Loucy (cell line): ENCODE results near the gene GCGR.

Experiments used
- H2AFZ ChIP-seq: fragments of 200-600 bp; sonication (generic); 2 replicates; pipeline ENCODE4 v1.6.0; 2016; ENCODE audit warnings: antibody characterized with exemption, mild to moderate bottlenecking, low read length, moderate library complexity
- H3F3A ChIP-seq: fragments of 200-600 bp; 2 replicates; pipeline ENCODE4 v1.6.0; 2016; ENCODE audit warnings: antibody characterized with exemption, low read depth, mild to moderate bottlenecking
- H3K27me3 ChIP-seq: fragments of 200-600 bp; sonication (generic); 2 replicates; pipeline ENCODE4 v1.6.1; 2014; ENCODE audit warnings: low read length, mild to moderate bottlenecking; ENCODE audit not compliant: insufficient read depth, poor library complexity, severe bottlenecking
- H3K36me3 ChIP-seq: fragments of 200-600 bp; sonication (generic); 2 replicates; pipeline ENCODE4 v1.6.1; 2016; ENCODE audit warnings: low read length; ENCODE audit not compliant: insufficient read depth
- H3K4me1 ChIP-seq: fragments of 200-600 bp; sonication (generic); 2 replicates; pipeline ENCODE4 v1.5.1; 2014; ENCODE audit warnings: low read length, mild to moderate bottlenecking; ENCODE audit not compliant: insufficient read depth, poor library complexity, severe bottlenecking
- H3K4me2 ChIP-seq: fragments of 200-600 bp; sonication (generic); 2 replicates; pipeline ENCODE4 v1.6.0; 2014; ENCODE audit warnings: antibody characterized with exemption, low read length, low read depth, mild to moderate bottlenecking; ENCODE audit not compliant: poor library complexity, severe bottlenecking
- H3K4me3 ChIP-seq: fragments of 200-600 bp; sonication (generic); 2 replicates; pipeline ENCODE4 v1.5.1; 2014; ENCODE audit warnings: low read length, mild to moderate bottlenecking, mixed read lengths; ENCODE audit not compliant: poor library complexity, severe bottlenecking
- H3K79me2 ChIP-seq: fragments of 200-600 bp; sonication (generic); 2 replicates; pipeline ENCODE4 v1.6.1; 2014; ENCODE audit warnings: low read length; ENCODE audit not compliant: insufficient read depth
- H3K9ac ChIP-seq: fragments of 200-600 bp; sonication (generic); 2 replicates; pipeline ENCODE4 v1.6.0; 2014; ENCODE audit warnings: mild to moderate bottlenecking, low read depth, low read length, moderate library complexity; ENCODE audit not compliant: poor library complexity, severe bottlenecking
- H3K9me2 ChIP-seq: fragments of 200-600 bp; sonication (generic); replicated peaks from 2 replicates; pipeline ENCODE4 v1.6.1; 2016; ENCODE audit warnings: low read depth, low read length, mixed read lengths
- H3K9me3 ChIP-seq: fragments of 200-600 bp; sonication (generic); 2 replicates; pipeline ENCODE4 v1.6.1; 2014; ENCODE audit warnings: mild to moderate bottlenecking, antibody characterized with exemption, low read length, low read depth; ENCODE audit not compliant: insufficient read depth
- H4K20me1 ChIP-seq: fragments of 200-600 bp; sonication (generic); 2 replicates; pipeline ENCODE4 v1.6.0; 2014; ENCODE audit warnings: antibody characterized with exemption, low read length, mild to moderate bottlenecking; ENCODE audit not compliant: insufficient read depth, poor library complexity, severe bottlenecking
- EZH2phosphoT487 ChIP-seq: fragments of 200-600 bp; IDR thresholded peaks from 2 replicates; pipeline ENCODE4 v1.6.1; 2018; ENCODE audit warnings: antibody characterized with exemption, mild to moderate bottlenecking, moderate library complexity, borderline replicate concordance
- TF ChIP-seq, protein P1 (sequence below): fragments of 200-600 bp; sonication (generic); conservative IDR thresholded peaks from 2 replicates; pipeline ENCODE4 v1.5.1; 2014; ENCODE audit warnings: mild to moderate bottlenecking, antibody characterized with exemption, low read length

GCGR gene

DNA sequence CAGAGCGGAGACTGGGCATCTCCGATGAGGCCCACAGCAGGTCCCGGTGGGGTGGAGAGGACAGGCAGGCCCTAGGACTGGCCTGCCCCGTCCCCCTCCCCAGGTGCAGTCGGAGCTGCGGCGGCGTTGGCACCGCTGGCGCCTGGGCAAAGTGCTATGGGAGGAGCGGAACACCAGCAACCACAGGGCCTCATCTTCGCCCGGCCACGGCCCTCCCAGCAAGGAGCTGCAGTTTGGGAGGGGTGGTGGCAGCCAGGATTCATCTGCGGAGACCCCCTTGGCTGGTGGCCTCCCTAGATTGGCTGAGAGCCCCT, 9.4 kb downstream of the GCGR start:
- H3K4me3 ChIP-seq: no peak overlapping the region

DNA sequence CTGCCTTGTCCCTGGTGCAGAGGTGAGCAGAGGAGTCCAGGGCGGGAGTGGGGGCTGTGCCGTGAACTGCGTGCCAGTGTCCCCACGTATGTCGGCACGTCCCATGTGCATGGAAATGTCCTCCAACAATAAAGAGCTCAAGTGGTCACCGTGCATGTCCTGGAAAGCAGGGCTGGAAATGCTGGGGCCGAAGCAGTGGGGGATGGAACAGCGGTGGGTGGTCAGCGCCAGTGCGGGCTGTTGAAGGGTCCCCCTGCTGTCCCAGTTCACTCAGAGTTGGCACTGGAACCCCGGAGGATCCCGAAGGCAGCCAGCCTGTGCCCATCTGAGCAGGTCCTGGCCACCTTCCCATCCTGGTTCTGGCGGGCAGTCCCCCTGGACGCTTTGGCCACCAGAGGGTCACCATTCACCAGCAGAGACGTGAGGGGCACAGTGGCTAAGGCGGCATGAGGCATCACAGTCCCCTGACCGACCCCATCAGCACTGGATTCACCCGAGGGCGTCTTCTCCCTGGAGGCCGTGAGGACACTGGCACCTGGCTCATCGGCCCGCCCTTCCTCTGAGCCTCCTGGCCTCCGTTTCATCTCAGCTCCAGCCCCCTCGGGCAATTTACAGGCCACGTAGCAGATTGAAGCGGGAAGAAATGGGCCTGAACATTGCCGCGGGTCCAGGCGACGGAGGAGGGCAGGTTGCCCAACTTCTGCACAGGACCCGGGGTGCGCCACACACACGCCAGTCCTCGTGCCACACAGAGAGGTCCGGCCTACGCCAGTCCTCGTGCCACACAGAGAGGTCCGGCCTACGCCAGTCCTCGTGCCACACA, 10.1 kb downstream of the GCGR start:
- Histone ChIP-seq H3K4me3 (no peak overlapping the region), H4K20me1 (no peaks in the 10 kb centered on the region), H3K9me3 (no peaks in the 10 kb centered on the region), H3K4me1 (no peaks in the 10 kb centered on the region), H3K36me3 (no peaks in the 10 kb centered on the region), H3F3A (no peaks in the 10 kb centered on the region), H3K9ac (no peak overlapping the region), H3K79me2 (no peaks in the 10 kb centered on the region), H2AFZ (no peak overlapping the region), H3K27me3 (no peaks in the 10 kb centered on the region), H3K9me2 (no peaks in the 10 kb centered on the region), H3K4me2 (no peak overlapping the region)
- no peak for TF ChIP-seq EZH2phosphoT487
- TF ChIP-seq, protein P1, sequence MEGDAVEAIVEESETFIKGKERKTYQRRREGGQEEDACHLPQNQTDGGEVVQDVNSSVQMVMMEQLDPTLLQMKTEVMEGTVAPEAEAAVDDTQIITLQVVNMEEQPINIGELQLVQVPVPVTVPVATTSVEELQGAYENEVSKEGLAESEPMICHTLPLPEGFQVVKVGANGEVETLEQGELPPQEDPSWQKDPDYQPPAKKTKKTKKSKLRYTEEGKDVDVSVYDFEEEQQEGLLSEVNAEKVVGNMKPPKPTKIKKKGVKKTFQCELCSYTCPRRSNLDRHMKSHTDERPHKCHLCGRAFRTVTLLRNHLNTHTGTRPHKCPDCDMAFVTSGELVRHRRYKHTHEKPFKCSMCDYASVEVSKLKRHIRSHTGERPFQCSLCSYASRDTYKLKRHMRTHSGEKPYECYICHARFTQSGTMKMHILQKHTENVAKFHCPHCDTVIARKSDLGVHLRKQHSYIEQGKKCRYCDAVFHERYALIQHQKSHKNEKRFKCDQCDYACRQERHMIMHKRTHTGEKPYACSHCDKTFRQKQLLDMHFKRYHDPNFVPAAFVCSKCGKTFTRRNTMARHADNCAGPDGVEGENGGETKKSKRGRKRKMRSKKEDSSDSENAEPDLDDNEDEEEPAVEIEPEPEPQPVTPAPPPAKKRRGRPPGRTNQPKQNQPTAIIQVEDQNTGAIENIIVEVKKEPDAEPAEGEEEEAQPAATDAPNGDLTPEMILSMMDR: no peak

More for the DNA sequence above, 9.4 kb downstream of the GCGR start:
- H3K9me2 ChIP-seq: no peaks in the 10 kb centered on the region
- no peaks in the 10 kb centered on the region for H4K20me1 ChIP-seq
- no peaks in the 10 kb centered on the region for H3K79me2 ChIP-seq
- H3K27me3 ChIP-seq: no peaks in the 10 kb centered on the region
- H2AFZ ChIP-seq: no peak overlapping the region
- no peaks in the 10 kb centered on the region for H3K9me3 ChIP-seq
- H3K4me1 ChIP-seq: no peaks in the 10 kb centered on the region
- no peak overlapping the region for H3K9ac ChIP-seq
- H3K36me3 ChIP-seq: no peaks in the 10 kb centered on the region
- H3F3A ChIP-seq: no peaks in the 10 kb centered on the region
- TF ChIP-seq, protein P1: no peak
- TF ChIP-seq EZH2phosphoT487: no peak
- no peak overlapping the region for H3K4me2 ChIP-seq

DNA sequence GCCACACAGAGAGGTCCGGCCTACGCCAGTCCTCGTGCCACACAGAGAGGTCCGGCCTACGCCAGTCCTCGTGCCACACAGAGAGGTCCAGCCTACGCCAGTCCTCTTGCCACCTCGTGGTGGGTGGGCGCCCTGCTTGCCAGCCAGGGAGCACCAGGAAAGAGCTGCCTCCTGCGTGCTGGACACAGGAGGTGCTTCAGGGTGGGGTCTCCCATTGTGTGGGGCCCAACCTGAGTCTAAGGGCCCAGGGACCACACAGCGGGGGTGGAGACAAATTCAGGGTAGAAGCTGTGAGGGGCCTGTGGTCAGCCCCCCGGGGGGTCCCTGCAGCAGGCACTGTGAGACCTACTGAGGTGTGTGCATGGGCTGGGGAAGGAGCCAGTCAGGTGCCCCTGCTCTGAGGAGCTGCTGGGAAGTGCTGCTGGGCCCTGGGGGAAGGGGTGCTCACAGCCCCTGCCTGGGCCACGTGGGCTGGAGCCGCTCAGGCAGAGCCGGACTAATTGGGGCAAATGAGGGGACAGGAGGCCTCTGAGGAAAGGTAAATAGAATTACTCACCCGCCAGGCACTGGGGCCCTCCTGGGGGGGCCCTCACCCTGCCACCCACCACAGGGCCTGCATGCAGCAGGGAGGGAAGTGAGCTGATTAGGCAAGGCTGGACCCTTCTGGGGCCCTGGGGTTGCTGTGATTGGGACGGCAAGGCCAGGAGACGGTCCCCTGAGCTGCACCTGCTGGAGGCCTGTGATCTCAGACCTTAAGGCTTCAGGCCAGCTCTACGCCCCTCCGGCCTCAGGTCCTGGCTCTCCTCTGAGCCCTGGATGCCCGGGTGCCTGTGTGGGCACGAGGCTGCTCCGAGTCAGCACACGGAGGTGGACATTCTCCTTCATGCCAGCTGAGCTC, 11.0 kb downstream of the GCGR start:
- no peaks in the 10 kb centered on the region for H3F3A ChIP-seq
- no peaks in the 10 kb centered on the region for H3K9me3 ChIP-seq

More for the DNA sequence above, 11.0 kb downstream of the GCGR start:
- Histone ChIP-seq H3K4me3 (no peak overlapping the region), H3K79me2 (no peaks in the 10 kb centered on the region), H3K9me2 (no peaks in the 10 kb centered on the region), H3K9ac (no peak overlapping the region), H3K4me2 (no peak overlapping the region), H3K36me3 (no peaks in the 10 kb centered on the region), H3K27me3 (no peaks in the 10 kb centered on the region), H3K4me1 (no peaks in the 10 kb centered on the region), H2AFZ (no peak overlapping the region), H4K20me1 (no peaks in the 10 kb centered on the region)
- no peak for TF ChIP-seq EZH2phosphoT487
- TF ChIP-seq, protein P1: no peak
